Peyer's patch (tissue), 4 donors: ENCODE results near the gene DDX39A.

Experiments used
- CTCF ChIP-seq, 6 experiments: fragments of 450-650 bp in 4 of 6; fragments of 200-600 bp in 2 of 6; sonication (generic) in 1 of 6; IDR thresholded peaks; one replicate each; pipeline ENCODE4 v1.5.1; 2017 to 2019; ENCODE audit warnings: antibody characterized with exemption in 6 of 6, mild to moderate bottlenecking in 3 of 6, moderate library complexity in 1 of 6
- POLR2A ChIP-seq, 2 donors: fragments of 450-650 bp; IDR thresholded peaks; one replicate each; pipeline ENCODE4 v1.5.1; 2017; ENCODE audit warnings: antibody characterized with exemption in 2 of 2, mild to moderate bottlenecking in 2 of 2, moderate library complexity in 2 of 2

- TF ChIP-seq POLR2A (IDR thresholded peaks at IDR 0.05): no peak
- TF ChIP-seq CTCF (IDR thresholded peaks at IDR 0.05): no peak
These were observed 19.9 kb upstream of the DDX39A start for GRCh38 chr19:14439014-14439413.
